Neural progenitor cell (in vitro differentiated cells): ENCODE data around the gene IDH1. TPM values are rescaled to one million over a fixed set of nuclear protein-coding genes. Genes with fewer than 3 reads are reported as not detected.
"Not testable (repeated sequence)": the region's sequence is repeated elsewhere in the genome, so short reads cannot be mapped to it uniquely, and the experiment has no call there.

Source experiments
- DNase-seq: peaks from one replicate; pipeline ENCODE4 v3.0.0-alpha.2; 2016; ENCODE audit warnings: low spot score
- H2AFZ ChIP-seq: fragments of 200-600 bp; sonication (generic); replicated peaks from 2 replicates; pipeline ENCODE4 v1.6.1; 2016; ENCODE audit warnings: antibody characterized with exemption
- H3F3A ChIP-seq: fragments of 200-600 bp; sonication (generic); 2 replicates; pipeline ENCODE4 v1.6.1; 2016; ENCODE audit warnings: antibody characterized with exemption, low read depth
- H3K27ac ChIP-seq: fragments of 200-600 bp; sonication (generic); 2 replicates; pipeline ENCODE4 v1.5.1; 2016; ENCODE audit warnings: mild to moderate bottlenecking
- H3K27me3 ChIP-seq: fragments of 200-600 bp; sonication (generic); 2 replicates; pipeline ENCODE4 v1.6.1; 2016; ENCODE audit warnings: mild to moderate bottlenecking, moderate library complexity
- H3K36me3 ChIP-seq: fragments of 200-600 bp; sonication (generic); 2 replicates; pipeline ENCODE4 v1.5.1; 2016
- H3K4me1 ChIP-seq: fragments of 200-600 bp; sonication (generic); 2 replicates; pipeline ENCODE4 v1.6.1; 2016; ENCODE audit warnings: mixed run types
- H3K4me2 ChIP-seq: fragments of 200-600 bp; sonication (generic); 2 replicates; pipeline ENCODE4 v1.6.1; 2016
- H3K4me3 ChIP-seq: fragments of 200-600 bp; sonication (generic); 2 replicates; pipeline ENCODE4 v1.5.1; 2016
- H3K79me2 ChIP-seq: fragments of 200-600 bp; sonication (generic); 2 replicates; pipeline ENCODE4 v1.6.1; 2016; ENCODE audit warnings: low read depth
- H3K9ac ChIP-seq: fragments of 200-600 bp; sonication (generic); 2 replicates; pipeline ENCODE4 v1.6.1; 2016
- H3K9me3 ChIP-seq: fragments of 200-600 bp; sonication (generic); 2 replicates; pipeline ENCODE4 v1.5.1; 2016; ENCODE audit warnings: low read depth
- H4K20me1 ChIP-seq: fragments of 200-600 bp; sonication (generic); 2 replicates; pipeline ENCODE4 v1.6.1; 2016; ENCODE audit warnings: low read depth
- H3K27ac Mint-ChIP-seq: 3 replicates; pipeline ENCODE4 v1.8.0; 2021; ENCODE audit warnings: mixed read lengths
- H3K27me3 Mint-ChIP-seq: 2 replicates; pipeline ENCODE4 v1.8.0; 2022; ENCODE audit warnings: low read depth, mild to moderate bottlenecking, inconsistent platforms, moderate library complexity, mixed read lengths; ENCODE audit not compliant: insufficient read depth
- H3K36me3 Mint-ChIP-seq: 3 replicates; pipeline ENCODE4 v1.8.0; 2021; ENCODE audit warnings: mixed read lengths
- H3K4me1 Mint-ChIP-seq: 3 replicates; pipeline ENCODE4 v1.8.0; 2021; ENCODE audit warnings: mixed read lengths
- H3K4me3 Mint-ChIP-seq: 3 replicates; pipeline ENCODE4 v1.8.0; 2021; ENCODE audit warnings: mild to moderate bottlenecking, moderate library complexity, mixed read lengths
- H3K9me3 Mint-ChIP-seq: 3 replicates; pipeline ENCODE4 v1.8.0; 2020; ENCODE audit warnings: mixed read lengths
- CTCF ChIP-seq: fragments of 200-600 bp; sonication (generic); IDR thresholded peaks from 2 replicates; pipeline ENCODE4 v1.5.1; 2017; ENCODE audit warnings: antibody characterized with exemption, mild to moderate bottlenecking
- EZH2 ChIP-seq: fragments of 200-600 bp; sonication (generic); IDR thresholded peaks from 2 replicates; pipeline ENCODE4 v1.6.1; 2017; ENCODE audit warnings: antibody characterized with exemption, mild to moderate bottlenecking, moderate library complexity
- EZH2phosphoT487 ChIP-seq: fragments of 200-600 bp; sonication (generic); IDR thresholded peaks from 2 replicates; pipeline ENCODE4 v1.6.1; 2017; ENCODE audit warnings: antibody characterized with exemption
- total RNA-seq: library from RNA; depleted of rRNA; stranded (reverse); fragments of >200 nt; gene quantifications from 2 replicates; pipeline ENCODE4 v1.2.3, GENCODE V29; 2015; ENCODE audit warnings: low replicate concordance

The IDH1 gene
- total RNA-seq, 1 donor from 2014 or later, result 308 TPM

GRCh38 chr2:208274748-208275147 is 19.9 kb upstream of the IDH1 start:
- Histone ChIP-seq H4K20me1 (peaks cover 17% of the 10 kb centered on the region), H3K79me2 (peaks cover 57% of the 10 kb centered on the region), H3K4me2 (no peak overlapping the region), H3K27ac (no peak overlapping the region), H3K4me1 (no peaks in the 10 kb centered on the region), H3K4me3 (no peak overlapping the region), H3K9me3 (no peaks in the 10 kb centered on the region), H3F3A (peaks cover 2% of the 10 kb centered on the region), H3K36me3 (peaks cover 48% of the 10 kb centered on the region), H2AFZ (no peak overlapping the region), H3K27me3 (no peaks in the 10 kb centered on the region), H3K9ac (no peak overlapping the region)
- Mint-ChIP-seq H3K4me3 (no peak overlapping the region), H3K9me3 (no peaks in the 10 kb centered on the region), H3K36me3 (peaks cover 48% of the 10 kb centered on the region), H3K4me1 (no peaks in the 10 kb centered on the region), H3K27me3 (peaks cover 2% of the 10 kb centered on the region), H3K27ac (no peak overlapping the region)
- DNase-seq, result no peak
- no peak for TF ChIP-seq CTCF
- TF ChIP-seq EZH2, result no peak
- no peak for TF ChIP-seq EZH2phosphoT487

DNA sequence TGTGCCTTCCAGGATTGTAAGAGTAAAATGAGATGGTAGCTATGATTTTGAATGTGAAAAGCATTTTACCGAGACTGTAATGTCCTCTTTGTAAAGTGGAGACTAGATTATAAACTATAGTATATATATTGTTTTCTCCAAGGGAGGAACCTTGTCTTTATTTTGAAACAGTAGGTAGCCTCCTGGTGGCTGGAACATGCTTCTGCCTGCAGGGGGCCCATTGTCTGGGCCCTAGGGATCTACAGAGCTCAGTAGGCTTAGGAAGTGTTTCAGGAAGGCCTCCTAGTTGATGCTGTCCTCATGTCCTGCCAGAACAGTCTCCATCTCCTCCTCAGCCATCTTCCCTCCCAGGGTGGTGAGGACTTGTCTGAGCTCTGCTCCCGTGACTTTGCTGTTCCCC is 14.2 kb upstream of the IDH1 start:
- Histone ChIP-seq H3K9ac (no peak overlapping the region), H4K20me1 (peaks cover 34% of the 10 kb centered on the region), H3F3A (peaks cover 27% of the 10 kb centered on the region), H3K27ac (no peak overlapping the region), H3K9me3 (no peaks in the 10 kb centered on the region), H3K79me2 (peaks cover 67% of the 10 kb centered on the region), H3K27me3 (no peaks in the 10 kb centered on the region), H3K4me1 (peaks cover 12% of the 10 kb centered on the region), H2AFZ (no peak overlapping the region), H3K4me2 (no peak overlapping the region), H3K36me3 (peaks cover 20% of the 10 kb centered on the region), H3K4me3 (no peak overlapping the region)
- no peak for DNase-seq
- no peak for TF ChIP-seq EZH2phosphoT487
- TF ChIP-seq CTCF, result peak; percentile 23
- TF ChIP-seq EZH2, result no peak
- Mint-ChIP-seq H3K27ac (no peak overlapping the region), H3K27me3 (no peaks in the 10 kb centered on the region), H3K36me3 (peaks cover 9% of the 10 kb centered on the region), H3K4me1 (peaks cover 22% of the 10 kb centered on the region), H3K9me3 (no peaks in the 10 kb centered on the region), H3K4me3 (no peak overlapping the region)

DNA sequence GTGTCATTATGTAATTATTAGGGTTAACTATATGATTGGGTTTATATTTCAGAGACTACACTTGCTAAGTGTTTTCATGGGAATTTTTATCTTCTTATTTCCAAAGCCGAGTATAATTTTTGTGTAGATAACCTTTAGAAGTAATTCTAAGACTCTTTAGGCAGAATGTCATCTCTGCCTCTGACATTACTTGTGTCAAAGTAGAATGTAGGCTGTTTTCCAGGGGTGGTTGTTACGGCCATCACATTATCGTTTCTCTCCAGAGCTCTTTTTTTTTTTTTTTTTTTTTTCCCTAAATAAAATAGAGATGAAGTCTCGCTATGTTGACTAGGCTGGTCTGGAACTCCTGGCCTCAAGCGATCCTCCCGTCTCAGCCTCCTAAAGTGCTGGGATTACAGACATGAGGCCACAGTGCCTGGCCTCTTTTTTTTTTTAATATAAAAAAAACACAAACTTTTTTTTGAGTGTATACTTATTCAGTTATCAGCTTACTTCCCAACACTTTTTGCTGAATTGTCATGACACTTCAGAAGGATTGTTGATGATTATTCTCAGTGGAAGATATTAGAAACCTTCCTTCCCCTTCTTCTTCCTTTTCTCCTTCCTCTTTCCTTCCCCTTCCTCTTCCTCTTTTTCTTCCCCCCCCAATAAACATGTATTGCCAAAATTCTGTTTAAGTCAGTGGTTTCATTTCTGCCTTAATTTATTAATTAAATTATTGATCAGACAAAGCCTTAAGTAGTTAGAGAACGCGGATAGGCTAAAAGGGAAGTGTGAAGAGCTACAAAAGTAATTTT is 13.5 kb upstream of the IDH1 start:
- Mint-ChIP-seq H3K9me3 (no peaks in the 10 kb centered on the region), H3K27me3 (no peaks in the 10 kb centered on the region), H3K36me3 (peaks cover 9% of the 10 kb centered on the region), H3K27ac (no peak overlapping the region), H3K4me1 (peaks cover 22% of the 10 kb centered on the region), H3K4me3 (peak overlapping the region; percentile 89)
- no peak overlapping the region for H3K27ac ChIP-seq
- no peak for DNase-seq
- no peak for TF ChIP-seq EZH2phosphoT487
- no peak for TF ChIP-seq EZH2
- TF ChIP-seq CTCF, result no peak
- H2AFZ ChIP-seq, result no peak overlapping the region
- H3K36me3 ChIP-seq, result peaks cover 15% of the 10 kb centered on the region
- H3F3A ChIP-seq, result peaks cover 27% of the 10 kb centered on the region
- no peak overlapping the region for H3K9ac ChIP-seq
- no peaks in the 10 kb centered on the region for H3K9me3 ChIP-seq
- H3K4me3 ChIP-seq, result peak overlapping the region; percentile 77
- H4K20me1 ChIP-seq, result peaks cover 34% of the 10 kb centered on the region
- peaks cover 63% of the 10 kb centered on the region for H3K79me2 ChIP-seq
- H3K4me2 ChIP-seq, result peak overlapping the region; percentile 81
- H3K27me3 ChIP-seq, result no peaks in the 10 kb centered on the region
- peaks cover 12% of the 10 kb centered on the region for H3K4me1 ChIP-seq

DNA sequence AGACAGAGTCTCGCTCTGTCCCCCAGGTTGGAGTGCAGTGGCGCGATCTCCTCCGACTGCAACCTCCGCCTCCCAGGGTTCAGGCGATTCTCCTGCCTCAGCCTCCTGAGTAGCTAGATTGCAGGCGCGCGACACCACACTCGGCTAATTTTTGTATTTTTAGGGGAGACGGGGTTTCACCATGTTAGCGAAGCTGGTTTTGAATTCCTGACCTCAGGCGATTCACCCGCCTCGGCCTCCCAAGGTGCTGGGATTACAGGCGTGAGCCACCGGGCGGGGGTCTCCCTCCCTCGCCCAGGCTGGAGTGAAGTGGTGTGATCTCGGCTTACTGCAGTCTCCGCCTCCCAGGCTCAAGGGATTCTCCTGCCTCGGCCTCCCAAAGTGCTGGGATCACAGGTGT is 12.7 kb upstream of the IDH1 start:
- not testable (repeated sequence) for H3K9me3 ChIP-seq, H3K36me3 Mint-ChIP-seq, H3K27me3 ChIP-seq, H3K9me3 Mint-ChIP-seq, H2AFZ ChIP-seq, H3K27ac ChIP-seq, H3K27me3 Mint-ChIP-seq, H3K36me3 ChIP-seq
- peak overlapping the region; percentile 77 for H3K4me3 ChIP-seq
- H3K4me2 ChIP-seq, result peak overlapping the region; percentile 81
- Mint-ChIP-seq H3K4me1 (peaks cover 22% of the 10 kb centered on the region), H3K4me3 (peak overlapping the region; percentile 89), H3K27ac (peak overlapping the region; percentile 81)
- peaks cover 12% of the 10 kb centered on the region for H3K4me1 ChIP-seq
- peaks cover 24% of the 10 kb centered on the region for H3F3A ChIP-seq
- H3K9ac ChIP-seq, result peak overlapping the region; percentile 61
- H4K20me1 ChIP-seq, result peaks cover 34% of the 10 kb centered on the region
- peaks cover 57% of the 10 kb centered on the region for H3K79me2 ChIP-seq
- DNase-seq, result peak; percentile 72
